K562 (cell line): ENCODE data around the gene AP3S2. TPM values are rescaled to one million over a fixed set of nuclear protein-coding genes. Genes with fewer than 3 reads are reported as not detected.

Experiments used
- ATAC-seq: fragments of 200-7000 bp; cut with Tn5 transposase; 3 replicates; pipeline ENCODE4 v1.9.1; 2020; ENCODE audit warnings: moderate library complexity
- BruUV-seq: library from RNA; stranded (reverse); fragments of 400-500 nt; replicated peaks from 2 replicates; lab custom pipeline; 2021; lab: Mats Ljungman, UMichigan
- CTCF ChIA-PET: fragments of 300-600 bp; formaldehyde crosslinking; extraction: SDS; loops from one replicate; lab custom pipeline; 2021; ENCODE audit warnings: low intra/inter-chr PET ratio; lab: Yijun Ruan, JAX
- POLR2A ChIA-PET: fragments of 300-600, 350-650 bp; sonication (Branson Sonifier 250); formaldehyde crosslinking; extraction: SDS; loops from one replicate; lab custom pipeline; 2021; ENCODE audit warnings: antibody characterized with exemption, inconsistent platforms; lab: Yijun Ruan, JAX
- DNase-seq, 4 experiments: peaks; one replicate each; pipeline versions ENCODE4 v3.0.0 to v3.0.0-alpha.2; 2011 to 2018; ENCODE audit warnings: low spot score in 3 of 4, mixed read lengths in 3 of 4; ENCODE audit errors: extremely low read depth in 1 of 4
- FAIRE-seq: peaks from 2 replicates; lab custom pipeline; 2011; peaks lifted over from hg19 to GRCh38; lab: Jason Lieb, UNC
- H2AFZ ChIP-seq: 2 replicates; pipeline ENCODE4 v1.6.0; 2011; ENCODE audit warnings: low read depth, low read length, control low read depth, inconsistent platforms
- H3K27ac ChIP-seq: fragments of 200-600 bp; 3 replicates; pipeline ENCODE4 v1.8.0; 2011; ENCODE audit warnings: low read depth, mild to moderate bottlenecking, control low read depth, inconsistent platforms, low read length, moderate library complexity, mixed read lengths; ENCODE audit errors: extremely low read depth
- H3K27me3 ChIP-seq, 2 experiments: fragments of 300-600 bp in 1 of 2; 2 replicates in 1 of 2; 3 replicates in 1 of 2; pipeline versions ENCODE4 v1.6.0 to v1.8.0; 2011; ENCODE audit warnings: inconsistent platforms in 2 of 2, low read length in 2 of 2, mild to moderate bottlenecking in 1 of 2, mixed read lengths in 1 of 2, moderate library complexity in 1 of 2; ENCODE audit not compliant: control insufficient read depth in 2 of 2, insufficient read depth in 2 of 2
- H3K36me3 ChIP-seq: fragments of 300-600 bp; 3 replicates; pipeline ENCODE4 v1.8.0; 2011; ENCODE audit warnings: mild to moderate bottlenecking, low read length, inconsistent platforms; ENCODE audit not compliant: control insufficient read depth, insufficient read depth
- H3K4me1 ChIP-seq, 2 experiments: fragments of 200-600 bp in 1 of 2; replicated peaks in 1 of 2; 2 replicates in 1 of 2; 3 replicates in 1 of 2; pipeline versions ENCODE4 v1.5.1 to v1.8.0; 2011; ENCODE audit warnings: inconsistent platforms in 2 of 2, low read length in 2 of 2, mild to moderate bottlenecking in 1 of 2, mixed read lengths in 1 of 2, moderate library complexity in 1 of 2; ENCODE audit not compliant: control insufficient read depth in 2 of 2, insufficient read depth in 2 of 2
- H3K4me2 ChIP-seq: 2 replicates; pipeline ENCODE4 v1.6.1; 2011; ENCODE audit warnings: low read length, control low read depth, inconsistent platforms, mixed read lengths; ENCODE audit not compliant: insufficient read depth
- H3K4me3 ChIP-seq: fragments of 200-600 bp; sonication (generic), shearing (Covaris generic); 2 replicates; pipeline ENCODE4 v1.5.1; 2016; ENCODE audit warnings: control low read depth, inconsistent platforms
- H3K79me2 ChIP-seq: fragments of 200-600 bp; 3 replicates; pipeline ENCODE4 v1.8.0; 2011; ENCODE audit warnings: low read length, inconsistent platforms; ENCODE audit not compliant: control insufficient read depth, insufficient read depth
- H3K9ac ChIP-seq, 2 experiments: 2 replicates each; pipeline versions ENCODE4 v1.6.0 to v1.6.1; 2011; ENCODE audit warnings: low read depth in 2 of 2, low read length in 2 of 2, control low read depth in 1 of 2, inconsistent platforms in 1 of 2, mild to moderate bottlenecking in 1 of 2, mixed read lengths in 1 of 2; ENCODE audit not compliant: insufficient read depth in 1 of 2
- H3K9me1 ChIP-seq: one replicate; pipeline ENCODE4 v1.6.0; 2011; ENCODE audit warnings: inconsistent platforms, mild to moderate bottlenecking, low read length, moderate library complexity; ENCODE audit not compliant: control insufficient read depth, insufficient read depth
- H3K9me3 ChIP-seq: replicated peaks from 2 replicates; pipeline ENCODE4 v1.5.1; 2011; ENCODE audit warnings: low read depth, low read length, inconsistent platforms; ENCODE audit not compliant: control insufficient read depth, insufficient read depth
- H4K20me1 ChIP-seq: replicated peaks from 2 replicates; pipeline ENCODE4 v1.6.1; 2011; ENCODE audit warnings: low read length, inconsistent platforms, mixed read lengths; ENCODE audit not compliant: control insufficient read depth, insufficient read depth
- ELF2 ChIP-seq: fragments of 250-450 bp; sonication (Bioruptor Pico); IDR thresholded peaks from 2 replicates; pipeline ENCODE4 v1.5.0; 2021; ENCODE audit warnings: mild to moderate bottlenecking
- ETV1 ChIP-seq: fragments of 450-650 bp; conservative IDR thresholded peaks from 2 replicates; pipeline ENCODE4 v1.6.1; 2016; ENCODE audit warnings: missing genetic modification characterization, control low read depth, low read depth, missing compliant biosample characterization
- L3MBTL2 ChIP-seq: fragments of 450-650 bp; IDR thresholded peaks from 2 replicates; pipeline ENCODE4 v1.6.1; 2016; ENCODE audit warnings: mild to moderate bottlenecking, moderate library complexity
- ZBTB7A ChIP-seq: IDR thresholded peaks from 2 replicates; pipeline ENCODE4 v1.6.1; 2011; ENCODE audit warnings: low read depth, mild to moderate bottlenecking, low read length, moderate library complexity, borderline replicate concordance; ENCODE audit not compliant: control insufficient read depth
- ZBTB8A ChIP-seq: fragments of 450-650 bp; IDR thresholded peaks from 2 replicates; pipeline ENCODE4 v1.6.1; 2018; ENCODE audit warnings: mild to moderate bottlenecking, moderate library complexity; ENCODE audit not compliant: partially characterized antibody
- WGBS: fragments of 100-300 bp; shearing (Covaris generic); methylation state at CpG from one replicate; pipeline ENCODE4 v1.1.6; 2016; ENCODE audit warnings: low coverage, mixed read lengths; ENCODE audit not compliant: insufficient coverage; ENCODE audit errors: missing lambda C conversion rate; 5-methylcytosine and 5-hydroxymethylcytosine counted together
- in situ Hi-C: fragments of 300-500 bp; cut with MboI; formaldehyde crosslinking; loops from 4 replicates; pipeline ENCODE4 v1.15.0; 2018; ENCODE audit warnings: inconsistent platforms, mixed read lengths
- intact Hi-C: fragments of 100-400 bp; cut with micrococcal nuclease; formaldehyde crosslinking; loops from 2 replicates; pipeline ENCODE4 v1.14.2; 2022
- polyA plus RNA-seq, 8 experiments: library from polyadenylated mRNA; depleted of rRNA in 4 of 8; stranded (reverse) in 5 of 8; unstranded in 3 of 8; fragments of >200 nt; fragmentation: Nextera tagmentation in 2 of 8; fragmentation: Illumina TruSeq in 1 of 8; extraction: Ambion mirVana in 2 of 8; extraction: Trizol in 1 of 8; gene quantifications; 2 replicates each; pipeline versions ENCODE4 v1.2.1 to v1.2.3, GENCODE V29; 2011 to 2014; ENCODE audit warnings: inconsistent platforms in 1 of 8, missing spikeins in 1 of 8
- total RNA-seq, 7 experiments: library from RNA; depleted of rRNA in 6 of 7; stranded (reverse); fragments of >200 nt in 6 of 7; fragmentation: Illumina TruSeq in 2 of 7; extraction: Trizol in 2 of 7; gene quantifications; 2 replicates each; pipeline versions ENCODE4 v1.2.1 to v1.2.3, GENCODE V29; 2011 to 2021; ENCODE audit warnings: low replicate concordance in 1 of 7
- TF ChIP-seq, protein P1 (sequence below): fragments of 200-600 bp; sonication (generic); IDR thresholded peaks from one replicate; pipeline ENCODE4 v1.6.1; 2012; ENCODE audit warnings: mild to moderate bottlenecking, low read depth, low read length, inconsistent platforms
- TF ChIP-seq, protein P2 (sequence below): fragments of 450-650 bp; conservative IDR thresholded peaks from 2 replicates; pipeline ENCODE4 v1.6.1; 2016; ENCODE audit warnings: missing genetic modification characterization, low read depth, mild to moderate bottlenecking, control low read depth, missing compliant biosample characterization

AP3S2 gene
- total and polyA plus RNA-seq, 9 of the 15 experiments (the other 6 are each of a cell fraction or from before 2014, with no cell fraction given), result 16.4 to 54.1 (median 37.4) TPM

DNA sequence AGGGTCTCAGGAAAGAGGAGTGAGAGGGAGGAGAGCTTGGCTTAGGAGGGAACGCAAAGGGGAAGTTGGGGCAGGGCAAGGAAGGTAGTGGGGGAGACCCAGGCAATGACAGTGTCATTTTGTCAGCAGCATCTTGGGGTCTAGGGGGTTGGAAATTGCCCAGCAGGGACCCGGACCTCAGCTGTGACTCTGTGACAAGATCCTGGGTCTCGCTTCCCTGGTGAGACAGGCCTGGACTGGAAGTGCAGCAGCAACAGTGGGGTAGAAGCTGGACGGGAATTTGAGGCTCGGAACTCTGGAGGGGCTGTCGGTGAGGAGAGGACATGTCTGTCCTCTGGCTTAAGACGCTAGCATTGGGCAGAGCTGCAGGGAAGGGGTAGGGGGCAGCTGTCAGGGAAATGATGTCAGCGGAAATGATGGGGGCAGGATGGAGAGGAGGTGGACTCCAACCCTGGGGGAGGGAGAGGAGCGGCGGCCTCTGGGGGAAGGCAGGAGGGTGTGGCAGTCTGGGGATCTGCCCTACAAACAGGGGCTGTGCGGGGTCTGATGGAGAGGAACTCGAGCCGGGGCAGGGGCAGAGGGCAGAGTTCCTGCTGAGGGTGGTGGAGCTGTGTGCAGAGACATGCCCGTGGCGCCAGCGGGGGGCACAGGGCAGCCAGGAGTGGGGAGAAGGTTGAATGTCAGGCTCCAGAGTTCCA, 91.4 kb downstream of the AP3S2 start:
- POLR2A ChIA-PET, result interaction anchor here (0.7 to 1.5 kb wide), 2 partner anchors 12 to 34 kb away, joined by 3 to 5 read pairs; partner anchors contain the start of gene ANPEP
- BruUV-seq, result no TSS peak
- Histone ChIP-seq H3K9me1 (no peaks in the 10 kb centered on the region), H4K20me1 (peaks cover 2% of the 10 kb centered on the region; the same call in 1 of the 2 replicates), H3K79me2 (no peaks in the 10 kb centered on the region), H3K4me1 (peaks cover 0 to 49% of the 10 kb centered on the region in 2 experiments; a peak in 3 of 5 replicates), H2AFZ (peak overlapping the region; percentile 46; the same call in 1 of the 2 replicates), H3K9me3 (no peaks in the 10 kb centered on the region), H3K4me3 (no peak overlapping the region), H3K36me3 (no peaks in the 10 kb centered on the region), H3K27me3 (peaks cover 0 to 7% of the 10 kb centered on the region in 2 experiments; a peak in 1 of 5 replicates), H3K4me2 (peak overlapping the region; percentile 0), H3K9ac (peak overlapping the region in 1 of 2 experiments; percentile 68; a peak in 2 of 4 replicates), H3K27ac (no peak overlapping the region)
- FAIRE-seq, result no peak
- ATAC-seq, result peak; percentile 65
- CTCF ChIA-PET, result no interaction called here
- WGBS, result 25% methylated on average over 14 of the region's 16 CpGs
- in situ Hi-C loops, result no loop called here
- intact Hi-C loops, result no loop called here
- DNase-seq, result peak; percentile 34 to 44 (median 40)
- TF ChIP-seq ETV1 (0 out of 2 replicates have a peak, but pooled peaks have one; percentile 18), ELF2 (CRISPR knock-in tag) (no peak), ZBTB7A (0 out of 2 replicates have a peak, but pooled peaks have one; percentile 13), ZBTB8A (no peak), L3MBTL2 (no peak)
- TF ChIP-seq, protein P1, sequence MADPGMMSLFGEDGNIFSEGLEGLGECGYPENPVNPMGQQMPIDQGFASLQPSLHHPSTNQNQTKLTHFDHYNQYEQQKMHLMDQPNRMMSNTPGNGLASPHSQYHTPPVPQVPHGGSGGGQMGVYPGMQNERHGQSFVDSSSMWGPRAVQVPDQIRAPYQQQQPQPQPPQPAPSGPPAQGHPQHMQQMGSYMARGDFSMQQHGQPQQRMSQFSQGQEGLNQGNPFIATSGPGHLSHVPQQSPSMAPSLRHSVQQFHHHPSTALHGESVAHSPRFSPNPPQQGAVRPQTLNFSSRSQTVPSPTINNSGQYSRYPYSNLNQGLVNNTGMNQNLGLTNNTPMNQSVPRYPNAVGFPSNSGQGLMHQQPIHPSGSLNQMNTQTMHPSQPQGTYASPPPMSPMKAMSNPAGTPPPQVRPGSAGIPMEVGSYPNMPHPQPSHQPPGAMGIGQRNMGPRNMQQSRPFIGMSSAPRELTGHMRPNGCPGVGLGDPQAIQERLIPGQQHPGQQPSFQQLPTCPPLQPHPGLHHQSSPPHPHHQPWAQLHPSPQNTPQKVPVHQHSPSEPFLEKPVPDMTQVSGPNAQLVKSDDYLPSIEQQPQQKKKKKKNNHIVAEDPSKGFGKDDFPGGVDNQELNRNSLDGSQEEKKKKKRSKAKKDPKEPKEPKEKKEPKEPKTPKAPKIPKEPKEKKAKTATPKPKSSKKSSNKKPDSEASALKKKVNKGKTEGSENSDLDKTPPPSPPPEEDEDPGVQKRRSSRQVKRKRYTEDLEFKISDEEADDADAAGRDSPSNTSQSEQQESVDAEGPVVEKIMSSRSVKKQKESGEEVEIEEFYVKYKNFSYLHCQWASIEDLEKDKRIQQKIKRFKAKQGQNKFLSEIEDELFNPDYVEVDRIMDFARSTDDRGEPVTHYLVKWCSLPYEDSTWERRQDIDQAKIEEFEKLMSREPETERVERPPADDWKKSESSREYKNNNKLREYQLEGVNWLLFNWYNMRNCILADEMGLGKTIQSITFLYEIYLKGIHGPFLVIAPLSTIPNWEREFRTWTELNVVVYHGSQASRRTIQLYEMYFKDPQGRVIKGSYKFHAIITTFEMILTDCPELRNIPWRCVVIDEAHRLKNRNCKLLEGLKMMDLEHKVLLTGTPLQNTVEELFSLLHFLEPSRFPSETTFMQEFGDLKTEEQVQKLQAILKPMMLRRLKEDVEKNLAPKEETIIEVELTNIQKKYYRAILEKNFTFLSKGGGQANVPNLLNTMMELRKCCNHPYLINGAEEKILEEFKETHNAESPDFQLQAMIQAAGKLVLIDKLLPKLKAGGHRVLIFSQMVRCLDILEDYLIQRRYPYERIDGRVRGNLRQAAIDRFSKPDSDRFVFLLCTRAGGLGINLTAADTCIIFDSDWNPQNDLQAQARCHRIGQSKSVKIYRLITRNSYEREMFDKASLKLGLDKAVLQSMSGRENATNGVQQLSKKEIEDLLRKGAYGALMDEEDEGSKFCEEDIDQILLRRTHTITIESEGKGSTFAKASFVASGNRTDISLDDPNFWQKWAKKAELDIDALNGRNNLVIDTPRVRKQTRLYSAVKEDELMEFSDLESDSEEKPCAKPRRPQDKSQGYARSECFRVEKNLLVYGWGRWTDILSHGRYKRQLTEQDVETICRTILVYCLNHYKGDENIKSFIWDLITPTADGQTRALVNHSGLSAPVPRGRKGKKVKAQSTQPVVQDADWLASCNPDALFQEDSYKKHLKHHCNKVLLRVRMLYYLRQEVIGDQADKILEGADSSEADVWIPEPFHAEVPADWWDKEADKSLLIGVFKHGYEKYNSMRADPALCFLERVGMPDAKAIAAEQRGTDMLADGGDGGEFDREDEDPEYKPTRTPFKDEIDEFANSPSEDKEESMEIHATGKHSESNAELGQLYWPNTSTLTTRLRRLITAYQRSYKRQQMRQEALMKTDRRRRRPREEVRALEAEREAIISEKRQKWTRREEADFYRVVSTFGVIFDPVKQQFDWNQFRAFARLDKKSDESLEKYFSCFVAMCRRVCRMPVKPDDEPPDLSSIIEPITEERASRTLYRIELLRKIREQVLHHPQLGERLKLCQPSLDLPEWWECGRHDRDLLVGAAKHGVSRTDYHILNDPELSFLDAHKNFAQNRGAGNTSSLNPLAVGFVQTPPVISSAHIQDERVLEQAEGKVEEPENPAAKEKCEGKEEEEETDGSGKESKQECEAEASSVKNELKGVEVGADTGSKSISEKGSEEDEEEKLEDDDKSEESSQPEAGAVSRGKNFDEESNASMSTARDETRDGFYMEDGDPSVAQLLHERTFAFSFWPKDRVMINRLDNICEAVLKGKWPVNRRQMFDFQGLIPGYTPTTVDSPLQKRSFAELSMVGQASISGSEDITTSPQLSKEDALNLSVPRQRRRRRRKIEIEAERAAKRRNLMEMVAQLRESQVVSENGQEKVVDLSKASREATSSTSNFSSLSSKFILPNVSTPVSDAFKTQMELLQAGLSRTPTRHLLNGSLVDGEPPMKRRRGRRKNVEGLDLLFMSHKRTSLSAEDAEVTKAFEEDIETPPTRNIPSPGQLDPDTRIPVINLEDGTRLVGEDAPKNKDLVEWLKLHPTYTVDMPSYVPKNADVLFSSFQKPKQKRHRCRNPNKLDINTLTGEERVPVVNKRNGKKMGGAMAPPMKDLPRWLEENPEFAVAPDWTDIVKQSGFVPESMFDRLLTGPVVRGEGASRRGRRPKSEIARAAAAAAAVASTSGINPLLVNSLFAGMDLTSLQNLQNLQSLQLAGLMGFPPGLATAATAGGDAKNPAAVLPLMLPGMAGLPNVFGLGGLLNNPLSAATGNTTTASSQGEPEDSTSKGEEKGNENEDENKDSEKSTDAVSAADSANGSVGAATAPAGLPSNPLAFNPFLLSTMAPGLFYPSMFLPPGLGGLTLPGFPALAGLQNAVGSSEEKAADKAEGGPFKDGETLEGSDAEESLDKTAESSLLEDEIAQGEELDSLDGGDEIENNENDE, result no peak
- TF ChIP-seq, protein P2, sequence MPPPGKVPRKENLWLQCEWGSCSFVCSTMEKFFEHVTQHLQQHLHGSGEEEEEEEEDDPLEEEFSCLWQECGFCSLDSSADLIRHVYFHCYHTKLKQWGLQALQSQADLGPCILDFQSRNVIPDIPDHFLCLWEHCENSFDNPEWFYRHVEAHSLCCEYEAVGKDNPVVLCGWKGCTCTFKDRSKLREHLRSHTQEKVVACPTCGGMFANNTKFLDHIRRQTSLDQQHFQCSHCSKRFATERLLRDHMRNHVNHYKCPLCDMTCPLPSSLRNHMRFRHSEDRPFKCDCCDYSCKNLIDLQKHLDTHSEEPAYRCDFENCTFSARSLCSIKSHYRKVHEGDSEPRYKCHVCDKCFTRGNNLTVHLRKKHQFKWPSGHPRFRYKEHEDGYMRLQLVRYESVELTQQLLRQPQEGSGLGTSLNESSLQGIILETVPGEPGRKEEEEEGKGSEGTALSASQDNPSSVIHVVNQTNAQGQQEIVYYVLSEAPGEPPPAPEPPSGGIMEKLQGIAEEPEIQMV (tag), result no peak
